DMS114 treated with DMSO at 0.1 percent for 48 hours (cell line): ENCODE results near the gene SNX9.

Experiments
- DNase-seq: peaks from one replicate; lab custom pipeline; 2025; ENCODE audit not compliant: unreplicated experiment; lab: John Stamatoyannopoulos, UW

SNX9 gene

GRCh38 chr6:157975456-157975855 is 152.4 kb downstream of the SNX9 start:
- no peak for DNase-seq

- DNase-seq: no peak
Measured at GRCh38 chr6:157976345-157977175, 153.5 kb downstream of the SNX9 start.

GRCh38 chr6:157977176-157977804 is 154.2 kb downstream of the SNX9 start:
- DNase-seq: no peak

GRCh38 chr6:157978021-157978783 is 155.2 kb downstream of the SNX9 start:
- no peak for DNase-seq

GRCh38 chr6:157980288-157981131 is 157.5 kb downstream of the SNX9 start:
- DNase-seq: no peak

GRCh38 chr6:157981132-157981394 is 158.0 kb downstream of the SNX9 start:
- no peak for DNase-seq

- DNase-seq: no peak
Measured at GRCh38 chr6:157981395-157982101, 158.5 kb downstream of the SNX9 start, which contains the start of gene SYNJ2. Gene SYNJ2 (plus strand): TSS chr6:157981863. CDS start chr6:157981962, 99 bp downstream.

- no peak for DNase-seq
Measured at GRCh38 chr6:157982102-157982562, 159.1 kb downstream of the SNX9 start.

- no peak for DNase-seq
Measured at GRCh38 chr6:157982563-157983405, 159.7 kb downstream of the SNX9 start.

- DNase-seq: no peak
Measured at GRCh38 chr6:157983406-157984119, 160.5 kb downstream of the SNX9 start.

- DNase-seq: no peak
Measured at GRCh38 chr6:157984128-157984527, 161.1 kb downstream of the SNX9 start.

- no peak for DNase-seq
Measured at GRCh38 chr6:157984686-157985225, 161.7 kb downstream of the SNX9 start.

GRCh38 chr6:157985378-157986155 is 162.5 kb downstream of the SNX9 start:
- DNase-seq: no peak

- DNase-seq: no peak
Measured at GRCh38 chr6:157987788-157988699, 165.0 kb downstream of the SNX9 start.

- no peak for DNase-seq
Measured at GRCh38 chr6:157988700-157989063, 165.6 kb downstream of the SNX9 start.

GRCh38 chr6:157989541-157990289 is 166.7 kb downstream of the SNX9 start:
- no peak for DNase-seq
